Endometrium (tissue), 2 donors: ENCODE measurements around the gene LIMK1.
"Not testable (repeated sequence)": the region's sequence is repeated elsewhere in the genome, so short reads cannot be mapped to it uniquely, and the experiment has no call there.

Source experiments
- FAIRE-seq: peaks from 2 replicates; lab custom pipeline; 2012; peaks lifted over from hg19 to GRCh38; lab: Jason Lieb, UNC
- donor health status: control.
- donor health status: control.

LIMK1 gene

GRCh38 chr7:74083117-74083876 lies at the start of gene LIMK1:
Gene LIMK1 (plus strand): TSS chr7:74083804. CDS start chr7:74083991, 187 bp downstream.
- no peak for FAIRE-seq

- no peak for FAIRE-seq
Measured at GRCh38 chr7:74037609-74038008, 46.0 kb upstream of the LIMK1 start.

- FAIRE-seq, result no peak
Measured at GRCh38 chr7:74038194-74038961, 45.2 kb upstream of the LIMK1 start.

DNA sequence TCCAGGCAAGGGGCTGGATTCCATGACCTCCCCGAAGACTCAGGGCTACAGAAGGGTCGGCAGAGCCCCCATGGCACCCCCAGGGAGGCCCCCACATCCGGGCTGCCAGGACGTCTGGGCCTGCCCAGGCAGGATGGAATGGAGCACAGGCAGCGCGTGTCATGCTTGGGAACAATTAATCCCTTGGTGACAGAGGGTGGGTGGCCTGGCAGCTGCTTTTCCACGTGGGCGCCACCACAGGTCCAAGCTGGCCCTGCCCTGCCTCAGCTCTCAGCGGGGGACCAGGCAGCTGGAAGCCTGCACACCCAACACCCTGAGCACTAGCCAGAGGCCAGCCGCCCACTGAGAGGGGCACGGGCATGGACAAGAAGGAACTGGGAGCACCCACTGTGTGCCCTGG lies 44.3 kb upstream of the LIMK1 start:
- FAIRE-seq, result no peak

GRCh38 chr7:74040101-74040790 lies 43.4 kb upstream of the LIMK1 start:
- no peak for FAIRE-seq

GRCh38 chr7:74040791-74041520 lies 42.6 kb upstream of the LIMK1 start:
- no peak for FAIRE-seq

GRCh38 chr7:74042746-74043522 lies 40.7 kb upstream of the LIMK1 start:
- no peak for FAIRE-seq

- no peak for FAIRE-seq
Measured at GRCh38 chr7:74043523-74043951, 40.1 kb upstream of the LIMK1 start.

- no peak for FAIRE-seq
Measured at GRCh38 chr7:74044366-74045350, 38.9 kb upstream of the LIMK1 start.

GRCh38 chr7:74046581-74046980 lies 37.0 kb upstream of the LIMK1 start:
- FAIRE-seq, result not testable (repeated sequence)

DNA sequence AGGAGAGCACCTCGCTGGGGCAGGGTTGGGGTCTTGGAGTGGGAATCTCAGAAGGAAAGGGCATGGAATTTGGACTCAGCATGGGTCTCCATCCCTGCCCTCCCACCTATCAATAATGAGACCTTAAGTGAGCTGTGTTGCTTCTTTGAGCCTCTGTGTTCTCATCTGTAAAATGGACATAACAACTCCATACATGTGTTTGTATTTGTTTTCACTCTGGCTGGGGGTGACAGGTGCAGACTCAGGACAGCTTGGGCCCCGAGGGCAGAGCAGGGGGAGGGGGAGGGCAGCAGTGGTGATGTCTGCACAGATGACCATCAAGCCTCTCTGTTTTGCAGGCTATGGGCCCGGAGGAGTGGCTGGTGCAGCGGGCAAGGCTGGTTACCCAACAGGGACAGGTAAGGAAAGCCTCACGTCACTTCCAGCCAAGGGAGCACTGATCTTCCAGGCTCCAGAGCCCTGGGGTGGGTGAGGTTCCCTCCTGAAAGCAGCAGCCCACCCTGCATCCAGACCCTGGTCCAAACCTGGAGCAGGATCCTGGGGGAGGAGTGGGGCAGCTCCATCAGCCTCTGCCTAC lies 35.7 kb upstream of the LIMK1 start:
- FAIRE-seq, result no peak

DNA sequence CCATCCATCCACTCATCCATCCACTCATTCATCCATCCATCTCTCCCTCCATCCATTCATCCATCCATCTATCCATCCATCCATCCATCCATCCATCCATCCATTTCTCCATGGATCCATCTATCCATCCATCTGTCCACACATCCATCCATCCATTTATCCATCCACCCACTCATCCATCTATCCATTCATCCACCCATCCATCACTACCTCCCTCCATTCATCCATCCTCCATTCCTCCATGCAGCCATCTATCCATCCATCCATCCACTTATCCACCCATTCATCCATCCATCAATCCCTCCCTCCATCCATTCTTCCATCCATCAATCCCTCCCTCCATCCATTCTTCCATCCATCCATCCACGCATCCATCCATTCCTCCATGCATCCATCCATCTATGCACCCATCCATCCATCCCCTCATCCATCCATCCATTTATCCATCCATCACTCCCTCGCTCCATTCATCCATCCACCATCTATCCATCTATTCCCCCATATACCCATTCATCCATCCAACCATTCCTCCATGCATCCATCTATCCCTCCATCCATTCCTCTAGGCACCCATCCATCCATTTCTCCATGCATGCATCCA lies 34.5 kb upstream of the LIMK1 start:
- no peak for FAIRE-seq

DNA sequence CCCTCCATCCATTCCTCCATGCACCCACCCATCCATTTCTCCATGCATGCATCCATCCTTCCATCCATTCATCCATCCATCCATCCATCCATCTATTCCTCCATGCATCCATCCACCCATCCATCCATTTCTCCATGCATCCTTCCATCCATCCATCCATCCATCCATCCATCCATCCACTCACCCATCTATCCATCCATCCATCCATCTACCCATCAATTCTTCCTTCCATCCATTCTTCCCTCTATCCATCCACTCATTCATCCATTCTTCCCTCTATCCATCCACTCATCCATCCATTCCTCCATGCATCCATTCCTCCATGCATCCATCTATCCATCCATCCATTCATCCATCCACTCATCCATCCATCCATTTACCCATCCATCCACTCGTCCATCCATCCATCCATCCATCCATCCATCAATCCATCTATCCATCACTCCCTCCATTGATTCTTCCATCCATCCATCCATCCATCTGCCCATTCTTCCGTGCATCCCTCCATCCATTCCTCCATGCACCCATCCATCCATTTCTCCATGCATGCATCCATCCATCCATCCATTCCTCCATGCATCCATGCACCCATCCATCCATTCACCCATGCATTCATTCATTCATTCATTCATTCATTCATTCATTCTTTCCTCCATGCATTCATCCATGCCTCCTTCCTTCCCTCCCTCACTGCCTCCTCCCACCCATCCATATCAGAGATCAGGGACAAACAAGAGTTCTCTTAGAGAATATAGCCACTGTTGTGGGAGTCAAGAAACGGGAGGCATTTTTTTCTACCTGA lies 33.4 kb upstream of the LIMK1 start:
- no peak for FAIRE-seq

DNA sequence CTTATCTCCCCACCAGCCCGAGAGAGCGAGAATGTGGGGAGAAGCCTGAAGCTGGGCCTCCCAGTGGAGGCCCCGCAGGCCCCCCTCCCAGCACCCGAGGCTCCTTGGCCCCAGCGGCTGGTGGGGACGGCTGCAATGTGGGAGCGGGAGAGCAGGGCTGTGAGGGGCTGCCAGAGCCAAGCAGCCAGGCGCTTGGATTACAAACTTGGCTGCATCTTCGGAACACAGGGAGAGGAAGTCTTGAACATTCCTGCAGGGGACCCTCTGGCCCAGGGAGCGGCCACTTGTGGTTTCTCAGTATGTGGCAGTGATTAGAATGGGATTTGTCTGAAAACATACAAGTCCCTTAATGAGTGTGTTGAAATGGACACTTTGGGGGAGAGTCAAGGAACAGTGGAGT lies 32.4 kb upstream of the LIMK1 start:
- no peak for FAIRE-seq

DNA sequence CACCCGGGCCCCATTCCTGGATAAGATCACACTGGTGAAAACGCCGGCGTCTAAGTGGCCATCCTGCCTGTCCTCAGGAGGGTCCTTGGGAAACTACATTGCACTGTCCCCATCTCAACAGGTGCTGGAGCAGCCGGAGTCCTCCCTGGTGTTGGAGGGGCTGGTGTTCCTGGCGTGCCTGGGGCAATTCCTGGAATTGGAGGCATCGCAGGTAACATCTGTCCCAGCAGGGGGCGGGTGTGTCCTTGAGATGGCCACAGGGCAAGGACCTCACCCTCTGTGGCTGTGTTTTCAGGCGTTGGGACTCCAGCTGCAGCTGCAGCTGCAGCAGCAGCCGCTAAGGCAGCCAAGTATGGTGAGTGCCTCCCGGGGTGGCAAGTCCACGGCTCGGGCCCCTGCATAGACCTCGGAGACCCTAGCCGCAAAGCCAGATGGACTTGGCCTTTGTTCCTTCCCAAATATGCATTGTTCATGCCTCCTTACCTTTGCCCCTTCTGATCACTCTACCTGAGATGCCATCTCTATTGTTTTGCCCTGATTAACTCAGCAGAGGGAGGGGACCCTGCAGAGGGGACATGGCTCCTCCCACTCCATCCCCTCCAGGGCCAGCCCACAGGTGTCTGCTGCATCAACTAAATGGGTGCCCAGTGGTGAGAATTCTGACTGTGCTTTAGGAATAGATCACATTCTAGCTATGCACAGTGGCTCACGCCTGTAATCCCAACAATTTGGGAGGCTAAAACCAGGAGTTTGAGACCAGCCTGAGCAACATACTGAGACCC lies 31.8 kb upstream of the LIMK1 start:
- FAIRE-seq, result no peak

DNA sequence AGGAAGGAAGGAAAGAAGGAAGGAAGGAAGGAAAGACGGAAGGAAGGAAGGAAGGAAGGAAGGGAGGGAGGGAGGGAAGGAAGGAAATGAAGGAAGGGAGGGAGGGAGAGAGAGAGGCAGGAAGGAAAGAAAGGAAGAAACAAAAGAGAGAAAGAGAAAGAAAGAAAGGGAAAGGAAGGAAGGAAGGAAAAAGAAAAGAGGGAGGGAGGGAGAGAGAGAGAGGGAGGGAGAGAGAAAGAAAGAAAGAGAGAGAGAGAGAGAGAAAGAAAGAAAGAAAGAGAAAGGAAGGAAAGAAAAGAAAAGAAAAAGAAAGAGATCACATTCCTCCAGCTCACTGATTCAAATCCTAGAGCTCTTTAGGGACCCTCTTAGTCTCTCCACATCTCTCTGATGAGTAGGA lies 31.0 kb upstream of the LIMK1 start:
- no peak for FAIRE-seq

GRCh38 chr7:74053589-74054186 lies 29.9 kb upstream of the LIMK1 start:
- no peak for FAIRE-seq
